Upper lobe of left lung (tissue), 4 donors: ENCODE data around the gene NCAPD3.

ENCODE experiments used
- CTCF ChIP-seq, 6 experiments: fragments of 450-650 bp in 4 of 6; fragments of 200-600 bp in 2 of 6; sonication (generic) in 2 of 6; IDR thresholded peaks; one replicate each; pipeline ENCODE4 v1.5.1; 2016 to 2019; ENCODE audit warnings: antibody characterized with exemption in 6 of 6
- EP300 ChIP-seq, 4 donors: sonication (generic); formaldehyde crosslinking; IDR thresholded peaks; one replicate each; pipeline ENCODE4 v1.5.1; 2017; ENCODE audit warnings: antibody characterized with exemption in 4 of 4, control low read depth in 2 of 4
- POLR2A ChIP-seq, 4 donors: fragments of 450-650 bp; IDR thresholded peaks; one replicate each; pipeline ENCODE4 v1.5.1; 2016 to 2017; ENCODE audit warnings: antibody characterized with exemption in 4 of 4, mild to moderate bottlenecking in 2 of 4

- TF ChIP-seq POLR2A (IDR thresholded peaks at IDR 0.05) (no peak), EP300 (IDR thresholded peaks at IDR 0.05) (no peak), CTCF (IDR thresholded peaks at IDR 0.05) (no peak)
Measured at GRCh38 chr11:134243913-134244312, 20.1 kb upstream of the NCAPD3 start.
